ENCODE results near the gene ROBO1.

ROBO1 gene

DNA sequence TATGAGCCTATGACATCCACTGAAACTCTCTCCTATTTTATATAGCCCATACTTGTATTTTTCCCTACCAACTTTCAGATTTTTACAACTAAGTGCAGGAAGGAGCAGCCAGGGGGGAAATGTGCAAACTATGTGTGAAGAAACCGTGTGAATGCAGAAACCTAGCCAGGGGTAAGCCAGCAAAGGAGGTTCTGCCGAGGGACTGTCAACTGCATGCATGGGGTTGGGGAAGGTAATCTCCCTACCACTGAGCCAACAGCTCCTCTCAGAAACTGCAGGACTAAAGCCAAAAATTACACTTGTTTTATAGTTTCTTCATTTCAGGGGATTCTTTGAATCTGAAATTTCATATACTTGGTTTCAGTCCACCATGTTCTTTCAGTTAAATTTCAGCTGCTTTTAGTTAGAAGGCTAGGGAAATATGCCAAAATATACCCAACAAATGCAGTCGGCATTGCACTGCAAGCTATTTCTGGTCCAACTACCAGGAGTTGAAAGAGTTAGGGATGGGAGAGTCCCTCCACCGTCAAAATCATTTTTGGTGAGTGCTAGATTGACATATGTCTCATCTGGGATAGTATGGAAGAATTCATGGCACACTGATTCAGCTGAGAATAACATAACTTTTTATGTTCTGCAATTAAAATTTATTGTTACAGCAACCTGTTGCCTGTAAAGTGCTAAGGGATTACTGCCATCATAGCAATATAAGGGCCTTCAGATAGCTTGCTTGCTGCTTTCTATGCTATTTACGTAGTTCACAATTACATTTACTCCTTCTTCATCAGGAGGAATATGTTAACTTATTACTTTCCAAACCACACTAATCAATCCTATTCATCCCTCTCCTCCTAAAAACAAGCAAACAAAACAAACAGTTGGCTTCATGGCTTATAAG, 904.2 kb downstream of the ROBO1 start:
- no peak for DNase-seq

DNA sequence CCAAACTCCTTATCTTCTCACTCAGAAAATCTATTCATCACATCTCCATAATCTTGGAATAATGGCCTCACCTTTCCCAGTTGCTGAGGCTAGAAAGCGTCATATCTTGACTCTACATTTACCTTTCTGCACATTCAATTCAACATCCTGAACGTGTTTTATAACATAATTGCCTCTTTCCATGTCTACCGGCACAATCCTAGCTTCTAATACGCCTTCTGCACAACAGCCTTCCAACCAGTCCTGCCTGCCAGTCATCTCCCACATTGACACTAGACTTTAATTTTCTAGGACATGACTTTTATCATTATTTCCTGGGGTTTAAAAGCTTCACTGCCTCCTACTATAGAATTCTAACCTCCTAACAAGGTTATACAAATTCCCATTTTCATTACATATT, 906.6 kb downstream of the ROBO1 start:
- DNase-seq: no peak

DNA sequence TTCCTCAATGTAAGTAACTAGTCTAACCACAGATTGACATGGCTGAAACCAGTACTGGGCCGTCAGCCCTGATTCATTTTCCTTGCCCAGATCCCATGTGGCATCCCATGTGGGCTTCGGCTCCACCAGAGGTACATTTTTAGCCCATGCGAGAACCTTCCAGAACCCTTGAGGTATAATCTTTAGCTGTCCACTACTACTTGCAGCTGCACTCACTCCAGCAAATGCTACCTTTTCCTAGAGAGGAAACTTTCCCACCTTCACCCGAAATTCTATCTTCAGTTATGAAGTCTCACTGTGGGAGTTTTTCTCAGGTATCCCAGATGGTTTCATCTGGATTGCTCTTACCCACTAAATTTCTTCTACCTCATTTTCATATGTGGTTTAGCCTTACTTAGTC, 907.2 kb downstream of the ROBO1 start:
- no peak for DNase-seq

DNA sequence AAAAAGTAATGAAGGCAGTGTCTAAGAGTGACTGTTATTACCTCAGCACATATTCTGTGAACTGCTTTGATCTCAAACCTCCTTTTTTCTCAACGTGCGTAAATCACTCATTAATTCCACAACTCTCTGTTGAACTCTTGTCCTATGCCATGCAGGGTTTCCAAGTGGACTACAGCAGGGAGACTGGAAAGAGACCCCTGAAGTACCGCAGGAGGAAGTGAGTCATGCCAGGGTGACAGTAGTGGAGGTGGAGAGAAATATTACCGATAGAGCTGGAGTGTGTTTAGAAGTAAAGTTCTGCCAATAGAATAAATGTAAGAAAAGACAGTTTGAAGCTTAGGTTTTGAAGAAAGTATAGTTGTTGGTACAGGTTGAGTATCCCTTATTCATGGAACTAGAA, 908.9 kb downstream of the ROBO1 start:
- DNase-seq: no peak

DNA sequence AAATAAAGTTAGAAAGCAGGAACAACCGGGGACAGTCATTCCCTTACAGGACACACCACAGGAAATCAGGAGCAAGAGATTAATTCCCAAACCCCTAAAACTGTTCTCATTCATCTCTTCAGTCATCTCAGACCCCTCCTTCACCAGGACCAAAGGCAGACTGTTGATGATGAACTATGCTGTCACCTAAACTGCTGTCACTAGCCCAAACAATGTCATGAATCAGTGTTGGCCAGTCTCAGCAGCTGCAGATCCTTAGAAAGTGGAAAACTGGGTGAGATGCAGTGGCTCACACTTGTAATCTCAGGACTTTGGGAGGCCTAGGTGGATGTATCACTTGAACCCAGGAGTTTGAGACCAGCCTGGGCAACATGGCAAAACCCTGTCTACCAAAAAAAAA, 909.6 kb downstream of the ROBO1 start:
- DNase-seq: no peak

DNA sequence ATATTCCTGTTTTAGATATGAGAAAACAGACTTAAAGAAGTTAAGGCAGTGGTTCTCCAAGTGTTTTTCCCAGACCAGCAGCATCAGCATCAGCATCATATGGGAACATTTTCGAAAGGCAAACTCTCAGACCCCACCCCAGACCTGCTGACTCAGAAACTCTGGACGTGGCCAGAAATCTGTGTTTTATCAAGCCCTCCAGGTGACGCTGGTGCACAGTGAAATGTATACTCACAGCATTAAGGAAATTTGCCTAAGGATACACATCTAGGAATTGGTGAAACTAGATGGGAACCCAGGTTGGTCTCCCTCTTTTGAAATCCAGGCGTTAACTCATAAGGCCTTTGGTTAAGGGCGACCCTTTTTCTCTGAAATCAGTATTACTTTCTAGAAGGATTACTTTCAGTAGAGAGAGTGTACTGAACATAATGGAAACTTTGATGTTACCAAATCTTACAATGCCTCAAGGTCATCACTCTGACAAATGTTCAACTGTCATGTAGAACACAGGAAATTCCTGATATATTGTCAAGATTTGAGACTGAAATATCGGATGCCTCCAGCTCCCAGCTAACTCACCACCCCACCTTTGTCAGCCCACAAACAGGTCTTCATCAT, 910.2 kb downstream of the ROBO1 start:
- no peak for DNase-seq

DNA sequence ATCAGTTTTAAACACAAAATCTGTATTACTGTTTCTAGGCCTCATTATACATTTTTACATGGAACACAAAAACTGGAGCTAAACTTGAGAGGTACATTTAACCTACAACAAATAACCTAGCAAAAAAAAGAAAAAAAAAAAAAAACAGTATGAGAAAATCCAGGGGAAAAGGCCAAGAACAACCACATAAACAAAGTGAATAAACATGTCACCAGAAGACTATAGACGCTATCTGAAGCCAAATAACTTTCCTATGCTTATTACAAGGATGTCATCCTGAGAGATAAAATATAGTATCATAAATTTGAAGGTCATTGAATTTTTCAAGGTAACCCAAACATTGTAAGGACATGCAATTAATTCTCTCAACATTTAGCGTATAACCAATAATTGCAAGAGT, 911.6 kb downstream of the ROBO1 start:
- DNase-seq: no peak

DNA sequence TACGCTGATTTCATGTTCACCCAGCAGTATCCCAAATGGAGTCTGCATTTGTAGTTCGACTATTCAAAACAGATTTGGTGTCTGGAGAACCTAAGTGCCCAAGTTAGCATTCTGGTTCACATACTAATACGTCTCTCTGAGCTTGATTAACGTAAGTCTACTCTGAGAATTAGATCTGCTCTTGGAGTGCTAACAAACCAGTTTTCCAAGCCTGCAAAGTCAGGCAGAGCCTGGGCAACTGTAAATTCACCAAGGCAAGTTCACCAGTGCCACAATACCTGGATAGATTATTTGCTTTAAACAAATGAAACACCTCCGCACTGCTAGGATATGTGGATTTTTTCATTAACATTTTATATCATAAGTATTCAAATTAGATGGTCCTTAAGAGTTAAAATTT, 912.6 kb downstream of the ROBO1 start:
- no peak for DNase-seq

DNA sequence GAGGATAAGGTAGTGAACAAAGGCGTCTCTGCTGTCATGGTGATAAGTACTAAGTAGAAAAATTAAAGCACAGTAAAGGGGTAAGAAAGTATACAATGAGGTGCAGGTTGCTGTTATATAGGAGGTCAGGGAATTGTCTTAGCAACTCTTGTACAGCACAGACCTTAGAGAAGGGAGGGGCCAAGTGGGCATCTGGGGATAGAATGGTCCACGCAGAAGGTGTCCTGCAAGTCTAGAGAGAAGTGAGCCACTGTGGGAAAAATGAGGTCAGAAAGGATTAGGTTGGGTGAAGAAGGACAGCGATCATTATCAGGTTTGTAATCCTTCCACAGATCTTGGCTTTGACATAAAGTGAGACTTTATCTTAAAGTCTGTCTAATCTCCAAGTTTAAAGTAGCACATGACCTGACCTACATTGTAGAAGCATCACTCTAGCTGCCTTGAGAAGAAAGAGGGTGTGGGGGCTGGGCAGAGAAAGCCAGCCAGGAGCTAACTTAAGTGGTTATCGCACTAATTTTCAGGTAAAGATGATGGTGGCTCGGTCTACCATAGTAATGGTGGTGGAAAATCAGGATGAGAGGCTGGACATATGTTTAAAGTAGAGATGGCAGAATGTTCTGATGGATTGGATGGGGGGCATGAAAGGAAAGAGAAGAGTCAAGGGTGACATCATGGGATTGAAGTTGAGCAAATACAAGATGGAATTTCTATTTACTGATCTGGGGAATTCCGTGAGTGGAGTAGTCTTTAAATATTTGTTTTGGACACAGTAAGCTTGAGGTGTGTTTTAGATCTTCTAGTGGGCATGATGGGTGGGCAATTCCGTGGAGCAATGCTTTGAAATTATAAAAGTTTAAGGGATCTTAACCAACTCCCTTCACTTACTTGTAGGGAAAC, 919.2 kb downstream of the ROBO1 start:
- DNase-seq: no peak

DNA sequence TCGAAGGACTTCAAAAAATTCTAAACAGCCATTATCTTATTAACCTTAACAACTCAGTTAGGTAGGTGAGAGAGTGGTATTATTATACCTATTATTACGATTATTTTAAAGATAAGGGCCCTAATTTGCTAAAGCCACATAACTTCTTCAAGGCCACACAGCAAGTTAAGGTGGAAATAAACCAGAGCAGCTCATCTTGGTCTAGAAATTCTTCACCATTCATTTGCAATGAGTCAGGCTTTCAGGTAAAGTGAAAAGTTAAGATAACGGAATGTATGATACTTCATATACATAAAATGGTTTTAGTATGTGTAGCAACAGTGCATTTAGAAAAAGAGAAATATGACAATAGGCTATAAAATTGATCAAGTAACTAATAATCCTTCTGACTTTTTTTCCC, 920.2 kb downstream of the ROBO1 start:
- DNase-seq: no peak

DNA sequence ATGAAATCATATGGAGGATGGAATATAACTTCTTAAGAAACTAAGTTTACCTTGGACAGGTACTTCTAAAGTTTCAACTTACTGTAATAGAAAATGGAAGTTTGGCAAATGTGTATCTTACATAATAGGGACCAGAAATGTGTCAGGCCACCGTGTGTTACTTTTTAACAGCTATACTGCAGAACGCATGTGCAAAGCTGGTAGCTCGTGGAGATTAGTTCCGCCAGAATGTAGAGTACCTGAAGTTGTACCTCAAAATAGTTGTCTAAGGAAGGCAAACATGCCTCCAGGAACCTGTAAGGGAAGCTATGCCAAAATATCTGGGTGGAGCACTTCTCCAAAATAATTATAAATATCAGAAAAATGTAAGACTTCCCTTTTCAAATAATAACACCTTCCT, 920.6 kb downstream of the ROBO1 start:
- no peak for DNase-seq

DNA sequence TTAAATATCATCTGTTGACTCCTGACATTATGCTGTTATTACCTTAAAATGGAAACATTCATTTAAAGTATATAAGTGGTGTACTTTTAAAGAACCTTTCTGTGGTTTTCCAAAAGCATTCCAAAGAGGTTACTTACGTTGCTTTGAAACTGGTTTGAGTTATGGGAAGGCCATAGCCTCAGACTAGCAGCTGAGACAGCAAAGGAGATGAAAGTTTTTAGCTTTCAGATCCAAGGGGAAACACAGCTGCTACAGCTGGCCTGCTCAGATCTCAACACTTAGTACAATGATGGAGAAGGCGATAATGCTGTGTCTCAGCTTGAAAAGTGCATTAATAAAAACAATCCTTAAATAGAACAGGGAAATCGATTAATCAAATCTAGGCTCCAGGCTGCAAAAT, 921.1 kb downstream of the ROBO1 start:
- DNase-seq: no peak

DNA sequence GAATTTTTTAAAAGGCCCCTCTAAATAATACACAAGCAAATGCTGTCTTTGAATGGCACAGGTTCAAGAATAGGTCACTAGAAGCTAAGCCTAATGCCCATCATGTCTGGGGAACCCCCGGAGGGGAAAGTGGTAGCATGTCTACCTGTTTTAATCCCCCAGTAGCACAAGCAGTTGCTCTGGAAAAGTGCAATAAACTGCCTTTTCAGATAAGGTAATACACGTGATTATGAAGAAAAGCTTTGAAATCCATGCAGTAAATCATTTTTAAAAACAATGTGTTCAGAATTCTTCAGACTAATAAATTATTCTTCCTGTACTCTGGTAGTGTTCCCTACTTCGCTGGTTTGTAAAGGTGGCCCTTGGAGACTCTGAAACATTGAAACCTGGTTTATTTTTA, 922.2 kb downstream of the ROBO1 start:
- DNase-seq: no peak

DNA sequence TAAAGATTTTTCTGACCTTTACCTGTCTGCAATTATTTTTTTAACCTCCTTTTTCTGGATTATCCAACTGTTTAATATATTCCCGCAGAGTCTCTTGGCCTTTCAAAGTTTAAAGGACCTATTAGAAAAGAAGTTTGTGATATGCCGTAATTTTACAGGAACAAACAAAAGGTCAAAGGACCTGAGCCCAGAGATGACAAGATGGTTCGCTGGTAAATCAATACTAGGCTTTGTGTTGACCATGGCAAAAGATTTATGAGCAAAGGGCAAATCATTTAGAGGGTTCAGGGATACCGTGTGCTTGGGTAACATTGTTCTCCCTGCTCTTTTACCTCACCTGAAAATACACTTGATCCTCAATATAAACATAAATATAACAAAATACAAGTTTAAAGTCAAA, 923.5 kb downstream of the ROBO1 start:
- DNase-seq: no peak

DNA sequence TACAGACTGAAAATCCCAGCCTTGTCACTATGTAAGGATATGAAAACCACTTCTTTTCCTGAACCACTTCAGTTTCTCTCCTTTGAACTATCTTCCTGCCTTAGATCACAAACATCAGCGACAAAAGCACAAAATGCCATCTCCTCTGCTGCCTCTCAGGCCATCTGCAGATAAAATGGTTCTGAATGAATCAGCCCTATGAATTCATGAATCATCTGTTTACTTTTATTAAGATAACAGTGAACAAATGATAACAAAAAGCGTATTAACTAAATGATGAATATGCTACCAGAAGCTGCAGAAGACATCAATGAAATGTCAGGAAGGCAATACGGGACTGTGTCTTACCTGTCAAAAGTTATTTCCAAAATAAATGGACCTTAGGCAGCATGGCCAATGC, 928.1 kb downstream of the ROBO1 start:
- DNase-seq: no peak

DNA sequence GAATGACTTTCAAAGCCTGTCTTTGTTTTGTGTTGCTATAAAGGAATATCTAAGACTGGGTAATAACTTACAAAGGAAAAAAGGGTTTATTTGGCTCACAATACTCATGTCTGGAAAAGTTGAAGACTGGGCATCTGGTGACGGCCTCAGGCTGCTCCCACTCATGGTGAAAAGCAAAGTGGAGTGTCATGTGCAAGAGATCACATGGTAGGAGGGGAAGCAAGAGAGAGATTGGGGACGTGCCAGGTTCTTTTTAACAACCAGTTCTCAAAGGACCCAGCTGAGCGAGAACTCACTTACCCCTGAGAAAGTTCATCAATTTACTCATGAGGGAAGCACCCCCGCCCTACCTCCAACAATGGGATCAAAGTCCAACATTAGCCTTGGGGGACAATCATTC, 929.4 kb downstream of the ROBO1 start:
- DNase-seq: no peak

DNA sequence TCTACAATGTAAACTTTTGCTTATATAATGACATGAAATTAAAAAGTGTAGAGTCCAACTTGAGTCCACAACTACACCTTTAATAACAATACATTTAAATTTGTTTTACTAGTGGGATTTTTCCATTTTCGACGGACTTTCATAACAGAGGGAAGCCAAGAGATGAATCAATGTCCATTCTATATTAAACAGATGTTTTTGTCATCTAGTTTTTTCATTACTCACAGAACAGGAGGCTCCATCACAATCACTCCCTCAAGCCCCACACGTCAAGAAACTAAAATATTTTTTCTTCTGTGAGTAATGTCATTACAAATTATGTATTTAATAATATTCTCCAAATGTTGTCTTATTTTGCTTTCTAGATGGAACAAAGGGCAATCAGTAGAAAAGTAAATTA, 932.9 kb downstream of the ROBO1 start:
- DNase-seq: no peak

DNA sequence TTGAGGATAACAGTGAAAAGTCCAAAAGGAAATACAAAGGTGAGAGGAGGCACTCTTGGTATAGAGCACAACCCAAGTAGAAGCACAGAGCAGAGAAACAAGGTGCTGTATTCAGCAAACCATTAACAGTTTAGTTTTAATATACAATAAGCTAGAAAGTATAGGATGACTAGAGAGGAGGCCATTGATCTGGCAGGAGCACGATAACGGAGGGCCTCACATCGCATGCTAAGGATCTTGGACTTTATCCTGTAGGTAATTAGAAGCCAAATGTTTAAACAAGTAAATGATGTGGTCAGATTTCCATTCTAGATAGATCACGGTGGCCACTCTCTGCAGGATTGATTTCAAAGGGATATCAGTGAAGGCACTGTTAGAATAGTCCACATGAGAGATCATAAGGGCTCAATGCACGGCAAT, 935.0 kb downstream of the ROBO1 start:
- DNase-seq: no peak

DNA sequence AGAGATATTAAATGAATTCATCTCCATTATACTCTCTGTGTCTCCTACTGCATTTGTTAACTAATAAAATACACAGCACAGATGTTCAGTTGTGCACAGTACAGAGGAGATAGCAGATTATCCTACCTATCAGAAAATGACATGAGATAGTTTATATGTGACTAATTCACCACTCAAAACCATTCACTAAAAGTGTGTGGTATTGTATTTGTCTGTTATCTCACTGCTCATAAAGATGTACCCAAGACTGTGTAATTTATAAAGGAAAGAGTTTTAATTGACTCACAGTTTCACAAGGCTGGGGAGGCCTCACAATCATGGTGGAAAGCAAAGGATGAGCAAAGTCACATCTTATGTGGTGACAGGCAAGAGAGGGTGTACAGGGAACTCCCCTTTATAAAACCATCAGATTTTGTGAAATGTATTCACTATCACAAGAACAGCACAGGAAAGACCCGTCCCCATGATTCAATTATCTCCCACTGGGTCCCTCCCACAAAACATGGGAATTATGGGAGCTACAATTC, 936.3 kb downstream of the ROBO1 start:
- no peak for DNase-seq

DNA sequence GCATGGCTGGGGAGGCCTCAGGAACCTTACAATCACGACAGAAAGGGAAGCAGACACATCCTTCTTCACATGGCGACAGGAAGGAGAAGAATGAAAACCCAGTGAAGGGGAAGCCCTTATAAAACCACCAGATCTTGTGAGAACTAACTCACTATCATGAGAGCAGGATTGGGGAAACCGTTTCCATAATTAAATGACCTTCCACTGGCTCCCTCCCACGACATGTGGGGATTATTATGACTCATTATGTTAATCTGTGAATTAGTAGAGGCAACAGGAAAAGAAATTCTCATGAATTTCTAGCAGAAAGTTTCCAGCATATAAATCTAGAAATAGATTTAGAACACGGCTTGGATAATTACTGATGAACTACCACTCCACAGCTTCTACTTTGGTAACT, 937.3 kb downstream of the ROBO1 start:
- DNase-seq: no peak

DNA sequence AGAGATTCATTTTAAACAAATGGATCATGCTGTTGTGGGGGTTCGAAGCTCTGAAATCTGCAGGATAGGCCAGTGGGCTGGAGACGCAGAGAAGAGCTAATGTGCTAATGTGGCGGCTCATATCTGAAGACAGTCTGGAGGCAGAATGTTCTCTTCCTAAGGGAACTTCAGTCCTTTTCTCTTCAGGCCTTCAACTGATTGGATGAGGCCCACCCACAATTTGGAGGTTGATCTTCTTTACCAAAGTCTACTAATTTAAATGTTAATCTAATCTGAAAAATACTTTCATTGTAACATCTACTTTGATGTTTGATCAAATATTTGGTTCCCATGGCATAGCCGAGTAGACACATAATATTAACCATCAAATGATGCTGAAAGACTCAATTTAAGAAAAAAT, 940.2 kb downstream of the ROBO1 start:
- no peak for DNase-seq

DNA sequence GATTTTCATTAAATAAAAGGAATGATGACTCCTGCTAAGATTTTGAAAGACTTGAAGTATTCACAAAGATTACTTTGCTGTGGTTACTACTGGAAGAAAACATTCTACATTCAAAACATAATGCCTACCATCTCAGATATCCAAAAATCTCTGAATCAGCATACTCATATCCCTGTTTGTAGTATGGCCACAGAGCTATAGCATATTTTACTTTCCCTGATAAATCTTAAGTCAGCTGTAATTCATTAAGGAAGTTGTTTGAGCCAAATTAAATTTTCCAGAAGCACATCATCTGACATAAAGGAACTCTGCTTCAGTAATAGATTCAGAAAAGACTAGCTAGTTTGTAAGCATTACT, 942.0 kb downstream of the ROBO1 start:
- no peak for DNase-seq

DNA sequence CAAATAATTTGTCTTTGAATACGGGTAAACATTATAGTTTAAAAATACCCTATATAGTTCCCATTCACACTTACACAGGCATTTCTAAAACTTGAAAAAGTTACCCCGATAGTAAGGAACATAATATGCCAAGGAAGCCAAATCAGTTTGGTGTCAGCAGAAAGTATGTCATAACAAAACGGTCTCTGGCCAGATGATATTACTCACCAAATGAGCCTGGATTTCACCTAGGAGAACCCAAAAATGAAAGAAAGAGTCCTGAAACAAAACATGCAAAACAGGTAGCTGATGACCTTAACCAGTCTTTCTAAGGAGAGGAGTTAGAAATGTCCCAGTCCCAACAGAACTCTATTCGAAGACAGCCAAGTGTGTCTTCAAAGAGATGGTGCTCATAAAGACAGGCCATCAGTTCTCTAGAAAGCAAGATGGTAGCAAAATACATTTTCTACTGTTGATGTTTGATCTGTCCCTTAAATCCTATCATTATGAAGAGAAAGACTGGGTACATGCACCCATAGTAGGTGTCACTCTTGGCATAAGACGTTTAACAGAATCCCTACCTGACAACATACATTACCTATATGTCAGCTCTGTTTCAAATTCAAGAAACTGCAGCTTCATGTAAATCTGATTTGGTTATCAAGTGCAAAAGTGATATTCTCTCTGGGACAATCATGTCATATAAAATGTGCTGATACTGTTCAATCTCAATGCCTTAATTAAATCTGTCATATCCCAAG, 942.5 kb downstream of the ROBO1 start:
- DNase-seq: no peak
